HG03108 (cell line): ENCODE measurements around the gene C17orf50.

Source experiments
- ATAC-seq: cut with Tn5 transposase; IDR thresholded peaks from one replicate; pipeline ENCODE4 v1.9.1; 2021; ENCODE audit warnings: moderate library complexity; ENCODE audit not compliant: unreplicated experiment

The C17orf50 gene

GRCh38 chr17:35760587-35760986 is at the start of gene C17orf50:
C17orf50 (plus strand) TSS chr17:35760887; CDS start chr17:35760942, 55 bp downstream.
- no peak for ATAC-seq

GRCh38 chr17:35710950-35711349 is 49.7 kb upstream of the C17orf50 start:
- no peak for ATAC-seq

- no peak for ATAC-seq
Measured at GRCh38 chr17:35713069-35713728, 47.5 kb upstream of the C17orf50 start.

- ATAC-seq = no peak
Measured at GRCh38 chr17:35714988-35715387, 45.7 kb upstream of the C17orf50 start.

- ATAC-seq = no peak
Measured at GRCh38 chr17:35715416-35715815, 45.3 kb upstream of the C17orf50 start.

- ATAC-seq = no peak
Measured at GRCh38 chr17:35716173-35716572, 44.5 kb upstream of the C17orf50 start.

- no peak for ATAC-seq
Measured at GRCh38 chr17:35716897-35717465, 43.7 kb upstream of the C17orf50 start.

- ATAC-seq = no peak
Measured at GRCh38 chr17:35717475-35717874, 43.2 kb upstream of the C17orf50 start.

- no peak for ATAC-seq
Measured at GRCh38 chr17:35723735-35724134, 37.0 kb upstream of the C17orf50 start.

GRCh38 chr17:35725058-35725457 is 35.6 kb upstream of the C17orf50 start:
- ATAC-seq = no peak

- ATAC-seq = no peak
Measured at GRCh38 chr17:35725802-35726126, 34.9 kb upstream of the C17orf50 start.

GRCh38 chr17:35726127-35726952 is 34.3 kb upstream of the C17orf50 start:
- ATAC-seq = no peak

GRCh38 chr17:35726953-35727460 is 33.7 kb upstream of the C17orf50 start:
- ATAC-seq = no peak

GRCh38 chr17:35727635-35728034 is 33.1 kb upstream of the C17orf50 start:
- ATAC-seq = no peak

- ATAC-seq = no peak
Measured at GRCh38 chr17:35728551-35728950, 32.1 kb upstream of the C17orf50 start.

GRCh38 chr17:35729405-35729833 is 31.3 kb upstream of the C17orf50 start:
- ATAC-seq = no peak

- ATAC-seq = no peak
Measured at GRCh38 chr17:35730400-35731005, 30.2 kb upstream of the C17orf50 start.

- no peak for ATAC-seq
Measured at GRCh38 chr17:35731239-35731916, 29.3 kb upstream of the C17orf50 start, which contains the start of gene RASL10B. RASL10B (plus strand) TSS chr17:35731639; CDS start chr17:35735185, 3,546 bp downstream.

- no peak for ATAC-seq
Measured at GRCh38 chr17:35731917-35732805, 28.5 kb upstream of the C17orf50 start.

- ATAC-seq = no peak
Measured at GRCh38 chr17:35732806-35733136, 27.9 kb upstream of the C17orf50 start.
